Glomerular visceral epithelial cell (primary cell): ENCODE measurements around the gene ASIC3.

Experiments
- DNase-seq: peaks from one replicate; pipeline ENCODE4 v3.0.0-alpha.2; 2016; ENCODE audit errors: extremely low spot score

Gene ASIC3

GRCh38 chr7:151056666-151057505 is 8.6 kb downstream of the ASIC3 start:
- no peak for DNase-seq

- no peak for DNase-seq
These were observed 9.2 kb downstream of the ASIC3 start, which contains the start of gene CDK5 for GRCh38 chr7:151057506-151057988. CDK5 (minus strand) TSS chr7:151057897; CDS start chr7:151057848, 49 bp downstream.

- peak; percentile 99 for DNase-seq
These were observed 9.9 kb downstream of the ASIC3 start for GRCh38 chr7:151057989-151058780.

- DNase-seq: no peak
These were observed 10.5 kb downstream of the ASIC3 start for GRCh38 chr7:151058781-151059366.

- peak; percentile 70 for DNase-seq
These were observed 11.2 kb downstream of the ASIC3 start, which contains the start of gene SLC4A2 for GRCh38 chr7:151059367-151060112. SLC4A2 (plus strand) TSS chr7:151059589; CDS start chr7:151061988, 2,399 bp downstream.

GRCh38 chr7:151060113-151060415 is 11.7 kb downstream of the ASIC3 start:
- DNase-seq: no peak

- peak; percentile 78 for DNase-seq
These were observed 12.3 kb downstream of the ASIC3 start for GRCh38 chr7:151060416-151061212.

GRCh38 chr7:151061213-151062110 is 13.1 kb downstream of the ASIC3 start:
- no peak for DNase-seq

GRCh38 chr7:151062111-151062398 is 13.7 kb downstream of the ASIC3 start:
- no peak for DNase-seq

GRCh38 chr7:151062399-151063211 is 14.3 kb downstream of the ASIC3 start:
- DNase-seq: peak; percentile 94

GRCh38 chr7:151063212-151063561 is 14.9 kb downstream of the ASIC3 start:
- peak; percentile 58 for DNase-seq

GRCh38 chr7:151064454-151064853 is 16.1 kb downstream of the ASIC3 start:
- no peak for DNase-seq

- DNase-seq: no peak
These were observed 16.7 kb downstream of the ASIC3 start for GRCh38 chr7:151064993-151065392.

- no peak for DNase-seq
These were observed 17.2 kb downstream of the ASIC3 start for GRCh38 chr7:151065516-151065915.

- no peak for DNase-seq
These were observed 18.1 kb downstream of the ASIC3 start for GRCh38 chr7:151066273-151066974.

GRCh38 chr7:151068069-151068773 is 19.9 kb downstream of the ASIC3 start:
- DNase-seq: peak; percentile 35

GRCh38 chr7:151069841-151070573 is 21.7 kb downstream of the ASIC3 start:
- no peak for DNase-seq
